Measurements from ENCODE around the gene MYL9.
A peak's percentile ranks its signal among the peaks of the same experiment; 100 is the strongest.
"Not testable (repeated sequence)": the region's sequence is repeated elsewhere in the genome, so short reads cannot be mapped to it uniquely, and the experiment has no call there.

Gene MYL9

GRCh38 chr20:36549942-36550789 is 8.8 kb downstream of the MYL9 start:
- DNase-seq, result no peak

- no peak for DNase-seq
Observed at GRCh38 chr20:36550790-36551299, 9.5 kb downstream of the MYL9 start.

- no peak for DNase-seq
Observed at GRCh38 chr20:36555248-36555647, 13.9 kb downstream of the MYL9 start.

- DNase-seq, result no peak
Observed at GRCh38 chr20:36562724-36563123, 21.4 kb downstream of the MYL9 start.

GRCh38 chr20:36563374-36563773 is 22.1 kb downstream of the MYL9 start:
- no peak for DNase-seq

- not testable (repeated sequence) for DNase-seq
Observed at GRCh38 chr20:36564078-36564725, 22.9 kb downstream of the MYL9 start.

GRCh38 chr20:36564726-36565121 is 23.4 kb downstream of the MYL9 start:
- not testable (repeated sequence) for DNase-seq

GRCh38 chr20:36565520-36565919 is 24.2 kb downstream of the MYL9 start:
- DNase-seq, result no peak

GRCh38 chr20:36569847-36570429 is 28.6 kb downstream of the MYL9 start:
- peak in 1 of 2 experiments; percentile 27 for DNase-seq

- DNase-seq, result no peak
Observed at GRCh38 chr20:36571564-36572504, 30.5 kb downstream of the MYL9 start.

GRCh38 chr20:36572701-36573102 is 31.4 kb downstream of the MYL9 start:
- peak in 1 of 2 experiments; percentile 31 for DNase-seq

- peak in 1 of 2 experiments; percentile 79 for DNase-seq
Observed at GRCh38 chr20:36573103-36573797, 31.9 kb downstream of the MYL9 start, which contains the start of gene TGIF2. Gene TGIF2, plus strand, starts transcription at chr20:36573597. Its CDS starts 5,178 bp downstream, at chr20:36578775.

GRCh38 chr20:36573798-36574365 is 32.6 kb downstream of the MYL9 start:
- DNase-seq, result peak in 1 of 2 experiments; percentile 13

- DNase-seq, result peak; percentile 35 to 39
Observed at GRCh38 chr20:36574366-36575135, 33.2 kb downstream of the MYL9 start.

GRCh38 chr20:36576081-36576445 is 34.7 kb downstream of the MYL9 start:
- no peak for DNase-seq

GRCh38 chr20:36578356-36579041 is 37.2 kb downstream of the MYL9 start:
- DNase-seq, result no peak

GRCh38 chr20:36579996-36580545 is 38.8 kb downstream of the MYL9 start:
- DNase-seq, result no peak

GRCh38 chr20:36582322-36582721 is 41.0 kb downstream of the MYL9 start:
- no peak for DNase-seq

- DNase-seq, result no peak
Observed at GRCh38 chr20:36582821-36583220, 41.5 kb downstream of the MYL9 start.

Measured in NCI-H446 (cell line).